OCI-LY3 (cell line): ENCODE data around the gene SCRN1.

ENCODE experiments used
- H2AFZ ChIP-seq: fragments of 200-600, 300-600 bp; shearing (Covaris generic); 2 replicates; pipeline ENCODE4 v1.6.0; 2014; ENCODE audit warnings: antibody characterized with exemption, low read depth, low read length
- H3K27ac ChIP-seq: fragments of 200-600, 300-600 bp; sonication (generic); 2 replicates; pipeline ENCODE4 v1.5.1; 2014; ENCODE audit warnings: mild to moderate bottlenecking, low read length, moderate library complexity, mixed read lengths
- H3K27me3 ChIP-seq: fragments of 200-600, 300-600 bp; sonication (generic); 2 replicates; pipeline ENCODE4 v1.6.1; 2014; ENCODE audit warnings: low read depth, low read length, mixed read lengths
- H3K36me3 ChIP-seq: fragments of 200-600, 300-600 bp; sonication (generic); replicated peaks from 2 replicates; pipeline ENCODE3; 2014; ENCODE audit warnings: low read depth, low read length, mixed read lengths
- H3K4me1 ChIP-seq: fragments of 300-600, 200-600 bp; sonication (generic); 2 replicates; pipeline ENCODE4 v1.6.1; 2014; ENCODE audit warnings: low read length, mixed read lengths
- H3K4me2 ChIP-seq: fragments of 200-600, 300-600 bp; sonication (generic); 2 replicates; pipeline ENCODE4 v1.6.1; 2014; ENCODE audit warnings: low read length, mixed read lengths
- H3K4me3 ChIP-seq: fragments of 300-600, 200-600 bp; sonication (generic); 2 replicates; pipeline ENCODE4 v1.5.1; 2014; ENCODE audit warnings: antibody characterized with exemption, mild to moderate bottlenecking, low read length, moderate library complexity
- H3K79me2 ChIP-seq: fragments of 300-600, 200-600 bp; shearing (Covaris generic); 2 replicates; pipeline ENCODE4 v1.6.1; 2014; ENCODE audit warnings: mild to moderate bottlenecking, low read length, mixed read lengths
- H3K9ac ChIP-seq: fragments of 300-600, 200-600 bp; shearing (Covaris generic); 2 replicates; pipeline ENCODE4 v1.6.0; 2014; ENCODE audit warnings: mild to moderate bottlenecking, low read length, moderate library complexity
- H3K9me3 ChIP-seq: fragments of 200-600, 300-600 bp; shearing (Covaris generic); 2 replicates; pipeline ENCODE4 v1.6.1; 2014; ENCODE audit warnings: low read length, mixed read lengths; ENCODE audit not compliant: insufficient read depth
- H4K20me1 ChIP-seq: fragments of 200-600, 300-600 bp; sonication (generic); 2 replicates; pipeline ENCODE4 v1.6.1; 2016; ENCODE audit warnings: low read length, mixed read lengths; ENCODE audit not compliant: insufficient read depth
- EZH2phosphoT487 ChIP-seq: fragments of 200-600 bp; shearing (Covaris generic); IDR thresholded peaks from 2 replicates; pipeline ENCODE4 v1.6.1; 2018; ENCODE audit warnings: antibody characterized with exemption, mixed run types, low read depth
- TF ChIP-seq, protein P1 (sequence below): fragments of 200-600, 300-600 bp; sonication (generic); IDR thresholded peaks from 2 replicates; pipeline ENCODE4 v1.5.1; 2014; ENCODE audit warnings: antibody characterized with exemption, low read length, low read depth

Gene SCRN1

DNA sequence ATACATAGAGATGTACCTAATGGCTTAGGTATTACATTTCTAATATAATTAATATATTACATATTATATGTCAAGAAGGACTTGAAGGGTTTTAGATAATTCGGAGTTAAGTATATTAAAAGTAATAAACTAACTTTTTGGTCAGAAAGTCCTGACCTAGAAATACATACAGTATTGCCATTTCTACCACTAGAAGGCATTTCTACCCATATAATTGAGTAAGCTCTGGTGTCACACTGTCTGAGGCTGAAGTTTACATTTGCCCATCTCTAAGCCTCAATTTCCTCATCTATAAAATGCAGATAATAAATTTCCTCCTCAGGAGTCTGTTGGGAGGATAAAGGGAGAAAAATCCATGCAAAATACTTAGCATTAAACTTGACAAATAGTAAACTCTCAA is 29.8 kb upstream of the SCRN1 start:
- no peak overlapping the region for H3K9ac ChIP-seq
- H3K4me3 ChIP-seq, result no peak overlapping the region
- H3K36me3 ChIP-seq, result peaks cover 17% of the 10 kb centered on the region
- H3K79me2 ChIP-seq, result peaks cover 19% of the 10 kb centered on the region
- 0 out of 2 replicates have a peak, but pooled peaks cover 9% of the 10 kb centered on the region for H4K20me1 ChIP-seq
- no peaks in the 10 kb centered on the region for H3K27me3 ChIP-seq
- H3K4me2 ChIP-seq, result no peak overlapping the region
- H3K4me1 ChIP-seq, result 0 out of 2 replicates have a peak, but pooled peaks cover 3% of the 10 kb centered on the region
- no peak overlapping the region for H3K27ac ChIP-seq
- no peak overlapping the region for H2AFZ ChIP-seq
- no peaks in the 10 kb centered on the region for H3K9me3 ChIP-seq
- TF ChIP-seq EZH2phosphoT487, result no peak
- TF ChIP-seq, protein P1, sequence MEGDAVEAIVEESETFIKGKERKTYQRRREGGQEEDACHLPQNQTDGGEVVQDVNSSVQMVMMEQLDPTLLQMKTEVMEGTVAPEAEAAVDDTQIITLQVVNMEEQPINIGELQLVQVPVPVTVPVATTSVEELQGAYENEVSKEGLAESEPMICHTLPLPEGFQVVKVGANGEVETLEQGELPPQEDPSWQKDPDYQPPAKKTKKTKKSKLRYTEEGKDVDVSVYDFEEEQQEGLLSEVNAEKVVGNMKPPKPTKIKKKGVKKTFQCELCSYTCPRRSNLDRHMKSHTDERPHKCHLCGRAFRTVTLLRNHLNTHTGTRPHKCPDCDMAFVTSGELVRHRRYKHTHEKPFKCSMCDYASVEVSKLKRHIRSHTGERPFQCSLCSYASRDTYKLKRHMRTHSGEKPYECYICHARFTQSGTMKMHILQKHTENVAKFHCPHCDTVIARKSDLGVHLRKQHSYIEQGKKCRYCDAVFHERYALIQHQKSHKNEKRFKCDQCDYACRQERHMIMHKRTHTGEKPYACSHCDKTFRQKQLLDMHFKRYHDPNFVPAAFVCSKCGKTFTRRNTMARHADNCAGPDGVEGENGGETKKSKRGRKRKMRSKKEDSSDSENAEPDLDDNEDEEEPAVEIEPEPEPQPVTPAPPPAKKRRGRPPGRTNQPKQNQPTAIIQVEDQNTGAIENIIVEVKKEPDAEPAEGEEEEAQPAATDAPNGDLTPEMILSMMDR, result 0 out of 2 replicates have a peak, but pooled peaks have one; percentile 7

DNA sequence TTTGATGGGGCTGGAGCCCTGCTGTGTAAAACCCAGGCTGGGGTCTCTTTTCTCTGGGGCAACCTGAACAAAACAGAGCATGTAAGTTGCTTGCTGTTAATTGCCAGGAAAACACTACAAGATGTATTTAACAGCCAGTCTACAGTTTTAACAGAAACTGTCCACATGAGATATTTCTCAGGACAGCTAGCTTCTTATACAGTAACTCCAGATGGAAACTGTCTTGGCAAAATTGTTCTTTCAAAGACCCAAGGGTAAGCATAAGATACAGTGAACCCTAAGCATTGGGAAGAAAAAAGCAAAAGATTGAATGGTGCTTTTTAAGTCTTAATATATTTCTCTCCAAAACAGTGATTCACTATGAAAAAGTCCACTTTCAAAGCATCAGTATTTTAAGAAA is 28.9 kb upstream of the SCRN1 start:
- Histone ChIP-seq H3K27ac (no peak overlapping the region), H3K27me3 (no peaks in the 10 kb centered on the region), H3K79me2 (peaks cover 10% of the 10 kb centered on the region), H4K20me1 (0 out of 2 replicates have a peak, but pooled peaks cover 3% of the 10 kb centered on the region), H3K36me3 (peaks cover 16% of the 10 kb centered on the region), H3K9ac (no peak overlapping the region), H3K4me2 (no peak overlapping the region), H3K4me3 (no peak overlapping the region), H3K4me1 (no peaks in the 10 kb centered on the region), H2AFZ (no peak overlapping the region), H3K9me3 (no peaks in the 10 kb centered on the region)
- TF ChIP-seq EZH2phosphoT487, result no peak
- TF ChIP-seq, protein P1, result no peak

DNA sequence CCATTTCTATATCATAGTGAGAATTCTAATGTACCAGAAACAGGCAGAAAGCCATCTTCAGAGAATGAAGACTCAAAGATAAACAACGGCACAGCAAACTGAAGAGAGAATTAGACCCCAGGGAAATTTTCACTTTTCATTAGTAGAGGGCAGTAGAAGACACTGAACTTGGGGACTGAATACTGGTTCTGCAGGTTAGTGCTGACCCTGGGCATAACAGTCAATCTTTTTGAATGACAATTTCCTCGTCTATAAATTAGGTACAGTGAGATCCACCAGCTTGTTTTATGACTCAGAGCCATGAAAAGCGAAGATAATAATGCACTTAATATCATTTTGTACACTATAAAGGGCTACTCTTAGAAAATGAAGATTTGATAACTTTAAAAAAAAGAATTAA is 23.2 kb upstream of the SCRN1 start:
- H3K36me3 ChIP-seq, result peaks cover 2% of the 10 kb centered on the region
- no peak overlapping the region for H3K4me2 ChIP-seq
- H2AFZ ChIP-seq, result no peak overlapping the region
- no peak overlapping the region for H3K9ac ChIP-seq
- no peaks in the 10 kb centered on the region for H3K27me3 ChIP-seq
- H3K4me3 ChIP-seq, result no peak overlapping the region
- H3K27ac ChIP-seq, result no peak overlapping the region
- no peaks in the 10 kb centered on the region for H3K4me1 ChIP-seq
- TF ChIP-seq, protein P1, result no peak
- no peak for TF ChIP-seq EZH2phosphoT487
- no peaks in the 10 kb centered on the region for H3K79me2 ChIP-seq
- H3K9me3 ChIP-seq, result no peaks in the 10 kb centered on the region
- H4K20me1 ChIP-seq, result no peaks in the 10 kb centered on the region

DNA sequence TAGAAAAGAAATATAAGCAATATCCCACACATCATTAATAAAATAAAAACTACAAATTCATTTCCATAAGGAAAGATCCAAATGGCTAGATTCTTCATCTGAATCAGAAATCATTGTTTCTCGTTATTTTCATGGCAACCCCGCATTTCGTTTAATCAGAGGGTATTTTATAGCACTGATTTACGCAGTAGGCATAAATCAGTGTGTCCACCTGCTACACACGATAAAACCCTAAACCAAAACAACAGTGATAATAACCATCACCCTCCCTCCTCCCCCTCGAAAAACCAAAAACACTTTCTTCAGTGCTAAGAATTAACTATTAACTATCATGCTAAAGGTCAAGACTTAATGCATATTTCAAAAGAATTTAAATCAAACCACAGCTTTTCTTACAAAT is 20.4 kb upstream of the SCRN1 start:
- TF ChIP-seq, protein P1, result no peak
- no peak for TF ChIP-seq EZH2phosphoT487
- no peaks in the 10 kb centered on the region for H3K27me3 ChIP-seq
- no peaks in the 10 kb centered on the region for H3K79me2 ChIP-seq
- H3K4me1 ChIP-seq, result no peaks in the 10 kb centered on the region
- H3K9me3 ChIP-seq, result no peaks in the 10 kb centered on the region
- H3K27ac ChIP-seq, result no peak overlapping the region
- no peak overlapping the region for H2AFZ ChIP-seq
- H3K4me2 ChIP-seq, result no peak overlapping the region
- H4K20me1 ChIP-seq, result no peaks in the 10 kb centered on the region
- H3K9ac ChIP-seq, result no peak overlapping the region
- peaks cover 2% of the 10 kb centered on the region for H3K36me3 ChIP-seq
- no peak overlapping the region for H3K4me3 ChIP-seq
